NCI-H187 (cell line): ENCODE measurements around the gene CD160.
"Not testable (repeated sequence)": the region's sequence is repeated elsewhere in the genome, so short reads cannot be mapped to it uniquely, and the experiment has no call there.

Experiments
- DNase-seq, 2 experiments: peaks; one replicate each; lab custom pipeline; 2025; lab: John Stamatoyannopoulos, UW

CD160 gene

GRCh38 chr1:145710291-145711027 is 8.8 kb upstream of the CD160 start:
- DNase-seq = no peak

DNA sequence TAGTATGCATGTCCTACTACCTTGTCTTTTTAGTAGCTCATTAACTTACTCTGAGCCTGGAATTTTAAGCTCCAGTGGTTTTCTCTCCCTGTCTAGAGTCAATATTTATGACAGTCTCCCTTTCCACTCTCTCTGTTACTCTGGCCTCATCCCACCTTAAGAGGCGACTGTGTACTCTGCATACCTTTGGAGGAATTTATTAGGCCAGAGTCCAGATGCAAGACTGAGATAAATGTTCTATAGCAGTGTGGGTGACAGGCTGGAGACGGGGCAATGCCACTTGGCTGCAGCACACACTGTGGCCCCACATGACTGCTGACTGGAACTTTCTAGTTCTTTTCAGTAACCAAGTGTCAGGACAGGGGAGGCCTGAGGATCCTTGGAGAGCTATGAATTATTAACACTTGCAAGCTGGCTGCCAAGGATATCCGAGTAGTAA is 8.1 kb upstream of the CD160 start:
- DNase-seq = no peak

GRCh38 chr1:145714524-145715111 is 4.7 kb upstream of the CD160 start:
- DNase-seq = no peak

DNA sequence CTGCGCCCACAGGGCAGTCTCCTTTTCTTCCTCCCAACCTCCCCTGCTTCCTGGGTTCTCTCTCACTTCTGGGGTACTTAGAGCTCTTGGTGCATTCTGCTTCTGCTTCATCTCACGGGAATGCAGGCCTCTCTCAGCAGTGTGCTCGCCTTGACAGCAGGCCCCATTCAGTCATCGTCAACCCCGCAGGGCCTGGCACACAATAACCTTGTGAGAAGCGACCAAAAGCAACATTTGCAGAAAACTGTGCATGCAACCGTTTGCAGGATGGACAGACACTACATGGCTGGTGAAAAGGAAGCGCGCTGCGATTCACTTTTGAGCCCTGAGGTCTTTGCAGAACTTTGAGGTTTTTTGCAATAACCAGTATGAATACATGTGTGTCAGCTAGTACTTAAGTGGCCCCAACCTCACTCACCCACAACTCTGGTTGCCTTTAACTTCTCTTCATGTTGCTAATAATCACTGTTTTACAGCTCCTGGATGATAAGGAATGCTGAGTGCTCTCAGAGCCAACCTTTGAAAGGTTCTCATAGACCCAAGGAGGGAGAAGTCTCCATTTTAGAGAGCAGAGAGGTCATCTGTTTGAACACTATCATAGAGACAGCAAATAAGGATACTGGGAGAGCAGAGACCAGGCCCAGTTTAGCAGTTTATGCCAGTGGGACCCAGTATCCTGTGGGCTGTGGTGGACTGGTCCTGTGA is 2.5 kb upstream of the CD160 start:
- DNase-seq = no peak

GRCh38 chr1:145717833-145718232 is 1.5 kb upstream of the CD160 start:
- DNase-seq = no peak

DNA sequence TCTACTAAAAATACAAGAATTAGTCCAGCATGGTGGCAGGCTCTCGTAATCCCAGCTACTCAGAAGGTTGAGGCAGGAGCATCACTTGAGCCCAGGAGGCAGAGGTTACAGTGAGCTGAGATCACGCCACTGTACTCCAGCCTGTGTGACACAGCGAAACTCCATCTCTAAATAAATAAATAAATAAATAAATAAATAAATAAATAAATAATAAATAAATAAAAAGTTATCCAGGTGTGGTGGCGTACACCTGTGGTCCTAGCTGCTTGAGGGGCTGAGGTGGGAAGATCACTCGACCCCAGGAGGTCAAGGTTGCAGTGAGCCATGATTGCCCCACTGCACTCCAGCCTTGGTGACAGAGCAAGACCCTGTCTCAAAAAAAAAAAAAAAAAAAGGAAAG is 834 bp upstream of the CD160 start:
- not testable (repeated sequence) for DNase-seq

DNA sequence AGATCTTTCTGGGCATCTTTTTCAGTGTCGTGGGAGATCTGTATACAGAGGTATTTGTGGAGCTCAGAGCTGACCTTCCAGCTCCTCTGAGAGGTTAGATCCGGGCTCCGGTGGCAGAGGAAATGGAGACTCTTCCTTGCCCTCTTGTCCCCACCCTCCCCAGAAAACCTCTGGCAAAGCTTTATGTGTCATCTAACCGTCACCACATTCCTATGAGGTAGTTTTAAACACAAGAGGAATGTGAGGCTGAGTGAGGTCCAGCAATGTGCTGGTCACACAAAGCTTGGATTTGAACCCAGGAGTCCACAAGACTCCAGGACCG is 1.2 kb downstream of the CD160 start:
- no peak for DNase-seq

DNA sequence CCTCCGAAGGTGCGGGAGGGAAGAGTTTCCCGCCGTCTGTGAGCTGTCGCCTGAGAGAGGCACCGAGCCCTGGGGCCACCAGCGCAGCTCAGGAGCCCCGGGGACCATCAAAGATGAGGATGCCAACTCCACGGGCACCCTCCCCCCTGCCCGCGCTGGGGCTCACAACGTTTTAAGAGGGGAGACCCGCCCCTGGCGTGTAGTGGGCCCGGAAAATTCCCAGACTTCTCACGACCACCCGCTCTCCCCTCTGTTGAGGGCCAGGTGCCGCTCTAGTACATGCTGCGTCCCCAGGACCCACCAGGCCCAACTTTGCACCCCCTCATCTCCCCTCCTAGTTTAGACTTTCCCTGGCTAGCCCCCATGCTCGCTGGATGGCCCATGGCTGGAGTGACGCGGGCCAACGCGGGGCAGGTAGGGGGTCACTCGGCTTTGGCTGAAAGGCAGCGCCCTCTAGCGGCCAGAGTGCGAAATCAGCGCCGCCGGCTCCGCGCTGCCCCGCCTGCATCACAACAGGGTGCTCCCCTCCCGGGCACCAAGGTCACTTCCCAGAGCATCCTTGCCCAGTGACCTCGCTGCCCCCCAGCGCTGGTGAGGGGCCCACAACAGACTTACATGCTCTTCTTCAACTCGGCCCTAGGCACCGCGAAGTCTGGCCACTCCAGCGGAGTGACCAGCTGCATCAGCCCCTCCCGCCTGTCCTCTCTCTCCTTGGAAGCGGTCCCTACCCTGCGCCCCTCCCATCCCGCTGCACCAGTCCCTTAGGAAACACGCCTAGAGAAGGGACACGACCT is 1.8 kb downstream of the CD160 start:
- peak; percentile 30 to 45 for DNase-seq

DNA sequence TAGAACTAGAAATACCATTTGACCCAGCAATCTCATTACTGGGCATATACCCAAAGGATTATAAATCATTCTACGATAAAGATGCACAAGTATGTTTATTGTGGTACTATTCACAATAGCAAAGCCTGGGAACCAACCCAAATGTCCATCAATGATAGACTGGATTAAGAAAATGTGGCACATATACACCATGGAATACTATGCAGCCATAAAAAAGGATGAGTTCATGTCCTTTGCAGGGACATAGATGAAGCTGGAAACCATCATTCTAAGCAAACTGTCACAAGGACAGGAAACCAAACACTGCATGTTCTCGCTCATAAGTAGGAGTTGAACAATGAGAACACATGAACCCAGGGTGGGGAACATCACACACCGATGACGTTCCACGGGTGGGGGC is 6.9 kb downstream of the CD160 start:
- DNase-seq = not testable (repeated sequence)

- DNase-seq = no peak
Observed at GRCh38 chr1:145729196-145729595, 9.9 kb downstream of the CD160 start.

DNA sequence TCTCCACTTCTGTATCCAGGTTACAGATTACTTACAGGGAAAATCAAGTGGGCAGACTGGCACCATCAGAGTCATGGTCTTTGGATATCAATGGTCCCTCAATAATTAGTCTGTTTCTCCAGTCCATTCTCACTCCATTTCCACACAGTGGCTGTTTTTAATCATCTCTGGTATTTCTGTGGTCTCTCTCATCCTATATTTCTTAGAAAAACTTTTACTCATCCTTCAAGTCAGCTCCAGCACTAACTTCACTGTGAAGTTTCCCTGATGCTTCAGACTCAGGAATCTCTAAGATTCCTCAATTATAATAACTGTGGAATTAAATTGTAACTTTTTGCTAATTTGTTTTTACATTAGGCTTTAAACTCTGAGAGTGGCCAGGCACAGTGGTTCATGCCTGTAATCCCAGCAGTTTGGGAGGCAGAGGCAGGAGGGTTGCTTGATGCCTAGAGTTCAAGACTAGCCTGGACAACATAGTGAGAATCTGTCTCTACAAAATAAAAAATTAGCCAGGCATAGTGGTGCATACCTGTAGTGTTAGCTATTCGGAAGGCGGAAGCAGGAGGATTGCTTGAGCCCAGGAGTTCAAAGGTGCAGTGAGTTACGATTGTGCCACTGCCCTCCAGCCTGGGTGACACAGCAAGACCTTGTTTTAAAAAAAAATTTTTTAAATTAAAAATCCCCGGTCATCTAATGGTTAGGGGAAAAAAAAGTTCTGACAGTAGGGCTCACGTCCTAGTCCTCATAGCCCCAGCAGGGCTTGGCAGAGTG is 10.6 kb downstream of the CD160 start:
- no peak for DNase-seq

DNA sequence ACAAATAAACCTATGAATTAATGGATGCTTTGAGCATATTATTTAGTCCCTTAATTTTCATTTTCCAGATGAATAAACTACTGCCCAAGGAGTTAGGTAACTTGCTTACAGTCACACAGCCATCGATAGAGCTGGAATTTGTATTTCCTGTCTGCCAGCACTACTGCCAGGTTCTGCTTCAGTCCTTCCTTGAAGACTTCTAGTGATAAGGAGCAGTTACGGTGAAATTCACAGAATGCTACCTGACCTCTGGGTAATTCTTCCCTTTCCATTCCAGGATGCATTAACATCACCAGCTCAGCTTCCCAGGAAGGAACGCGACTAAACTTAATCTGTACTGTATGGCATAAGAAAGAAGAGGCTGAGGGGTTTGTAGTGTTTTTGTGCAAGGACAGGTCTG is 11.2 kb downstream of the CD160 start:
- no peak for DNase-seq

GRCh38 chr1:145730900-145731299 is 11.6 kb downstream of the CD160 start:
- DNase-seq = no peak

DNA sequence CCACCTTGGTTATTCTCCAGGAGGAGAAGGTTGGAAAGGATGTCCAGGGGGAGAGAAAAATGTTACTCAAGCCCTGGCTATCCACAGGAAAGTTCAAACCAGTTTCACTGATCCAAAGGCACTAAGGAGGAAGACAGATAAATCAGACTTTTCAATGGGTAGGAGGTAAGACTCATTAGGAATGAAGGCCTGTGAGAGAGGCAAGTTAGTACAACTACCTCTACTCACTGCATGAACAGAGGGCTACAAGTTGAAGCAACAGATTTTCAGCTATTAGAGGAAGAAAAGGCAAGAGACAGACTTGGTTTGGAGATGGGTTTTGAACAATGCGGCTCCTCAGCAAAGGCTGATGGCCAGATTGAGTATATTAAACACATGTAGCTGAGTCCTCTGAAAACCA is 16.9 kb downstream of the CD160 start:
- DNase-seq = no peak

DNA sequence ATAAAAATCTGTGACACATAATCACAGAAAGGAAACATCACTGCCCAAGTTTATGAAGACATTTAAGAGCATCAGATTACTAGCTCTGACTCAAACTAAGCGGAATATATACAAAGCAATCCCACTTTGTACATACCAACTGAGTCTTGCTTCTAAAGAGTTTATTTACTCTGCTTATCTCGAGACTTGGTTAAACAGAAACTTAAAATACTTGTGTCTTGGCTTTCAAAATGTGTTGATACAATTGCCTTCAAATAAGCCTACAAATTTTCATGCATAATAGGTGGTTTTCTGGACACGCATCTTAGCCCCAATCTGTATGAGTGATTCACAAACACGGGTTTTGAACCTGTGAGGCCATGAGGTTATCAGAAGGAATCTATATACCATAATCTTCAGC is 21.0 kb downstream of the CD160 start:
- DNase-seq = no peak

DNA sequence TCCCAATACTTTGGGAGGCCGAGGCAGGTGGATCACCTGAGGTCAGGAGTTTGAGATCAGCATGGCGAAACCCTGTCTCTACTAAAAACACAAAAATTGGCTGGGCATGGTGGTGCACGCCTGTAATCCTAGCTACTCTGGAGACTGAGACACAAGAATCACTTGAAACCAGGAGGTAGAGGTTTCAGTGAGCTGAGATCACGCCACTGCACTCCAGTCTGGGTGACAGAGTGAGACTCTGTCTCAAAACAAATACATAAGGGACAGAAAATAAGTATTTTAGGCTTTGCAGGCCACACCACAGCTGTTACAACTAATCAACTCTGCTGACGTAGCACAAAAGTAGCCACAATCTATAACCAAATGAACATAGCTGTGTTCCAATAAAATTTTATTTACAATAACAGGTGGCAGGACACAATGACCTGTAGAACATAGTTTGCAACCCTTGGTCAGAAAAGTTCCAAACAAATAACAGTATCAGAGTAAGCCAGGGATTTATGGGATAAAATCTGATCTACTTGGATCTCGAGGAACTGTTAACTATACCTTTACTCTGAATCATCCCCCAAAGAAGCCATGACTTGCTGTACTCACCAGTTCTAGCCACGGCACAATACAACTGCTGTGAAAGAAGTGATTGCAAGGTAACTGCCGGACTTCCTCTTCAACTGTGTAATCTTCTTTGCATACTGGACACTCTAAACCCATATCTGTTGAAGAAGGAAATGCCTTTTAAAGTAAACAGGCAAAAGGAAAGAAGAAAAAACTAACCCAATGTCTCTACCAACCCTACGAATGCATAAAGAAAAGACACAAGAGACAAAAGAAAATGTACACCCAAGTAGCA is 28.3 kb downstream of the CD160 start:
- no peak for DNase-seq

DNA sequence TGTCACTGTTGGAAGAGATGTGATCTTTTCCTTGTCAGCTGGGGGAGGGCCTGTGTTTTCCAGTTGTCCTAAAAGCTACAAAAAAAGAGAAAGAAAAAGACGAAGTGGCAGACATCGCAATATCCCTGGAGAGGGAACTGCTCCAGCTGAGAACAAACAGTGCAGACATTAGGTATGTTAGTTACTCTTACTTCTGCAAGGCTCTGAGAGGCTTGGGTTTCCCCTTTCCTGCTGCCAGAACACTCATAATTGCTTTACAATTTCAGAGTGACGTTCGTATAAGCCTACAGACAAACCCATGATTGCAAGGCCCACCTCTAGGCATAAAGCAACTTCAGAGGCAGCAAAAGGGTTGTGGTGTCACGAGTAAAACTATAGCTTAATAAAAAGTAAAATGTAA is 31.1 kb downstream of the CD160 start:
- no peak for DNase-seq

DNA sequence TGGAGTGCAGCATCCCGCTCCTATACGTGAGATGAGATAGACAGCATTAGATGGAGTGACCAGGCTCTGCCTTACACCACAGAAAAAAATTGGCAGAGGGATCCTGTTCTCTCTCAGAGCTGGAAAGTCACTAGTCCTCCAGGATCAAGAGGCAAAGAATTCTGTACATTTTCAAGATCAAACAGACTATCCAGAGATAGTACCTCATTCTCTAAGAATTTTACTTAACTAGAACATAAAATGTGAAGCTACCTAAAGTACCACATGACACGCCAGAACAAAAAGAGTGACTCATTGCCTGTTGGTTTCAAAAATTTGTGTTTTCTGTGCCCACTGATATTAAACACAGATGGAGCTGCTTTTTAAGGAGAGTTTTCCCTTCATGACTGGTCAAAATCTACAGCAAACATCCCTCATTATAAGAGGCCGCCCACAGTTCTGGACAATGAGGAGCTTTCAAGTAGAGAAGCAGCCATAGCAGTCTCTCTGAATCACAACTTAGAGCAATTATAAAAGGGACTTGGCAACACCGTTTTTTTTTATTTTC is 32.3 kb downstream of the CD160 start:
- no peak for DNase-seq

DNA sequence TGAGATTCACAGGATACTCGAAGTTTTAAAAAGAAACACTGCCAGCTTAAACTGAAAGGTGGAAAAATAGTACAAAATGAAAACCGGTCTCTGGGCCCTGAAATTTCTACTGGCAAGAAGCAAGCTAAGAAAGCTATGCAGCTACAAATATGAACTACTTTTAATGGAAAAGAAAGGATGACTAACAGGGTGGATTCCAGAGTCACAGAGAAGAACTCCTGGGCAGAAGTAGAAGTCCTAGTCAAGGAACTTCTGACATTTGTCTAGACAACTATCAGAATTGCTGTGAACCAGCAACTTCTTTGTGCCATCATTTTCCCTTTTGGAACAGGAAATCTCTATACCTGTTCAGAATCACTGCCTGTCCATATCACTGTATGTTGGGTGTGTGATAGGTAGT is 38.1 kb downstream of the CD160 start:
- DNase-seq = no peak

DNA sequence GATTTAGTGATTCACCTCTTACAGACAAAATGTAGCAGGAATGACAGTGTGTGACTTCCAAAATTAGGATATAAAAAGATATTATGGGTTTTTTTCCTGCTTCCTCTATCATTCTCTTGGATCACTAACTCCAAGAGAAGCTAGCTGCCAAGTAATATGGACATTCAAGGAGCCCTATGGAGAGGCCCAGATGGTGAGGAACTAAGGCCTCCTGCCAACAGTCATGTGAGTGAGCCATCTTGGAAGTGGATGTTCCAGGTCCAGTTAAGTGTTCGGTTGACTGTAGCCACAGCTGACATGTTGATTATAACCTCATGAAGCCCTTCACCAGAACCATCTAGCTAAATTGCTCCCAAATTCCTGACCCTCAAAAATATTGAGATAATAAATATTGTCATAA is 38.8 kb downstream of the CD160 start:
- no peak for DNase-seq

DNA sequence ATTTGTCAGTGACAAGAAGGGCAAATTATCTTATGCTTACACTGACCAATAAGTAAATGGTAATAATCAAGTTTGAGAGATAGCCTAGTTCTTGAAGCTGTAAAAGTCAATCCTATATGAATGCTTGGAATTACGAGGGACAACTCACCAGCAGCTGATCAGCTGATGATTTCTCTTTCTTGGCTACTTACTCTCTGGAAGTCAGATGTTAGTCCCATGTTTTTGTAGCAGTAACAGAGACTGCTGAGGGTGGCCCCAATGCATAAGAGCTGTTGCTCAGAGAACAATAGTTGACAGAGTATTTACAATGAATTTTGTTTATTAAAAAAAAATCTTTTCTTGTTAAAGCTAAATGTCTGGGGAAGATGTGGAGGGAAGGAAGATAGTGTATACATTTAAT is 39.3 kb downstream of the CD160 start:
- no peak for DNase-seq
